GM06990 (cell line): Measurements from ENCODE around the gene TBC1D10A.

Source experiments
- DNase-seq: peaks from one replicate; pipeline ENCODE4 v3.0.0-alpha.2; 2011; ENCODE audit not compliant: insufficient read length; ENCODE audit errors: extremely low read depth
- H3K27me3 ChIP-seq: replicated peaks from 2 replicates; pipeline ENCODE4 v1.6.0; 2011; ENCODE audit warnings: low read length; ENCODE audit not compliant: control insufficient read depth, insufficient read depth
- H3K36me3 ChIP-seq: 2 replicates; pipeline ENCODE4 v1.5.1; 2011; ENCODE audit warnings: low read length; ENCODE audit not compliant: control insufficient read depth, insufficient read depth
- H3K4me3 ChIP-seq: replicated peaks from 2 replicates; pipeline ENCODE4 v1.5.1; 2011; ENCODE audit warnings: low read depth, mild to moderate bottlenecking, control low read depth, low read length
- CTCF ChIP-seq: IDR thresholded peaks from 2 replicates; pipeline ENCODE4 v1.5.1; 2011; ENCODE audit warnings: low read length, control low read depth, mild to moderate bottlenecking, inconsistent platforms; ENCODE audit not compliant: insufficient read depth, poor library complexity, severe bottlenecking

TBC1D10A gene

GRCh38 chr22:30323246-30323645 is 3.5 kb downstream of the TBC1D10A start:
- Histone ChIP-seq H3K27me3 (no peaks in the 10 kb centered on the region), H3K36me3 (peaks cover 10% of the 10 kb centered on the region), H3K4me3 (no peak overlapping the region)
- no peak for DNase-seq
- TF ChIP-seq CTCF, result no peak

- DNase-seq, result no peak
- TF ChIP-seq CTCF, result no peak
- peaks cover 12% of the 10 kb centered on the region for H3K36me3 ChIP-seq
- H3K4me3 ChIP-seq, result no peak overlapping the region
- no peaks in the 10 kb centered on the region for H3K27me3 ChIP-seq
Observed at GRCh38 chr22:30321461-30321860, 5.3 kb downstream of the TBC1D10A start.

GRCh38 chr22:30320021-30320556 is 6.7 kb downstream of the TBC1D10A start:
- Histone ChIP-seq H3K27me3 (no peaks in the 10 kb centered on the region), H3K36me3 (peaks cover 12% of the 10 kb centered on the region), H3K4me3 (no peak overlapping the region)
- TF ChIP-seq CTCF, result no peak
- DNase-seq, result no peak

- no peak for DNase-seq
- no peaks in the 10 kb centered on the region for H3K27me3 ChIP-seq
- peaks cover 10% of the 10 kb centered on the region for H3K36me3 ChIP-seq
- no peak overlapping the region for H3K4me3 ChIP-seq
- TF ChIP-seq CTCF, result no peak
Observed at GRCh38 chr22:30318799-30319419, 7.8 kb downstream of the TBC1D10A start.

- TF ChIP-seq CTCF, result no peak
- Histone ChIP-seq H3K27me3 (no peaks in the 10 kb centered on the region), H3K36me3 (peaks cover 10% of the 10 kb centered on the region), H3K4me3 (no peak overlapping the region)
- no peak for DNase-seq
Observed at GRCh38 chr22:30317778-30318177, 9.0 kb downstream of the TBC1D10A start.
